B cell (primary cell): ENCODE data around the gene ARHGAP26. TPM values are rescaled to one million over a fixed set of nuclear protein-coding genes. Genes with fewer than 3 reads are reported as not detected.

ENCODE experiments used
- ATAC-seq: fragments of 200-7000 bp; cut with Tn5 transposase; one replicate; pipeline ENCODE4 v1.10.0; 2021; ENCODE audit warnings: low read depth, mild to moderate bottlenecking, moderate number of reproducible peaks, moderate library complexity
- CTCF ChIA-PET: fragments of 350-600 bp; sonication (Branson Sonifier 250); formaldehyde crosslinking; loops from one replicate; lab custom pipeline; 2021; ENCODE audit warnings: antibody characterized with exemption, inconsistent platforms; lab: Charles Lee
- POLR2A ChIA-PET: fragments of 350-600 bp; sonication (Branson Sonifier 250); formaldehyde crosslinking; loops from one replicate; lab custom pipeline; 2021; ENCODE audit warnings: antibody characterized with exemption; lab: Charles Lee
- DNase-seq: peaks from one replicate; pipeline ENCODE4 v3.0.0; 2013
- H2AFZ ChIP-seq: 2 replicates; pipeline ENCODE4 v1.6.1; 2012; ENCODE audit warnings: mild to moderate bottlenecking, low read depth, low read length; ENCODE audit not compliant: insufficient read depth, poor library complexity, severe bottlenecking
- H3K27ac ChIP-seq, 2 donors: 1 replicate in 1 of 2; 2 replicates in 1 of 2; pipeline ENCODE4 v1.5.1; 2012 to 2013; ENCODE audit warnings: low read length in 2 of 2, mild to moderate bottlenecking in 2 of 2, moderate library complexity in 1 of 2
- H3K27me3 ChIP-seq, 4 experiments: fragments of 200-600 bp in 1 of 4; sonication (generic) in 1 of 4; replicated peaks in 1 of 4; 1 replicate in 2 of 4; 2 replicates in 2 of 4; pipeline versions ENCODE4 v1.6.1 to v1.7.0; 2013 to 2016; ENCODE audit warnings: low read length in 3 of 4, mild to moderate bottlenecking in 2 of 4, mixed read lengths in 1 of 4, moderate library complexity in 1 of 4; ENCODE audit not compliant: insufficient read depth in 4 of 4, control insufficient read depth in 3 of 4; ENCODE audit errors: control extremely low read depth in 1 of 4
- H3K36me3 ChIP-seq, 2 experiments: replicated peaks in 1 of 2; 1 replicate in 1 of 2; 2 replicates in 1 of 2; pipeline versions ENCODE4 v1.6.1 to v1.7.1; 2013; ENCODE audit warnings: low read length in 1 of 2; ENCODE audit not compliant: insufficient read depth in 2 of 2, control insufficient read depth in 1 of 2; ENCODE audit errors: control extremely low read depth in 1 of 2, extremely low read depth in 1 of 2
- H3K4me1 ChIP-seq, 2 donors: fragments of 200-600 bp in 1 of 2; sonication (generic) in 1 of 2; 1 replicate in 1 of 2; 2 replicates in 1 of 2; pipeline versions ENCODE4 v1.5.1 to v1.6.1; 2013 to 2017; ENCODE audit warnings: low read length in 2 of 2; ENCODE audit not compliant: control insufficient read depth in 2 of 2, insufficient read depth in 2 of 2
- H3K4me2 ChIP-seq: replicated peaks from 2 replicates; pipeline ENCODE3; 2012; ENCODE audit warnings: mild to moderate bottlenecking, low read depth, low read length; ENCODE audit not compliant: poor library complexity, severe bottlenecking
- H3K4me3 ChIP-seq, 5 experiments: fragments of 200-600 bp in 1 of 5; sonication (generic) in 1 of 5; 1 replicate in 3 of 5; 2 replicates in 2 of 5; pipeline versions ENCODE4 v1.5.1 to v1.7.0; 2011 to 2016; ENCODE audit warnings: low read length in 4 of 5, mild to moderate bottlenecking in 4 of 5, low read depth in 2 of 5, control low read depth in 1 of 5, moderate library complexity in 1 of 5; ENCODE audit not compliant: insufficient read depth in 1 of 5; ENCODE audit errors: control extremely low read depth in 1 of 5, extremely low read depth in 1 of 5
- H3K79me2 ChIP-seq: fragments of 200-600 bp; sonication (generic); one replicate; pipeline ENCODE4 v1.6.0; 2016; ENCODE audit warnings: low read length; ENCODE audit not compliant: control insufficient read depth, insufficient read depth
- H3K9ac ChIP-seq: fragments of 200-600 bp; sonication (generic); 2 replicates; pipeline ENCODE4 v1.6.1; 2017; ENCODE audit warnings: mild to moderate bottlenecking, low read length, moderate library complexity
- H3K9me3 ChIP-seq, 3 donors: one replicate each; pipeline versions ENCODE4 v1.6.1 to v1.7.1; 2013; ENCODE audit warnings: low read length in 2 of 3; ENCODE audit not compliant: control insufficient read depth in 2 of 3, insufficient read depth in 1 of 3; ENCODE audit errors: control extremely low read depth in 1 of 3
- H4K20me1 ChIP-seq: 2 replicates; pipeline ENCODE4 v1.6.0; 2012; ENCODE audit warnings: mild to moderate bottlenecking, low read length; ENCODE audit not compliant: insufficient read depth, control insufficient read depth, poor library complexity, severe bottlenecking
- H3K27ac Mint-ChIP-seq: one replicate; pipeline ENCODE4 v1.8.0; 2021; ENCODE audit warnings: mixed read lengths
- H3K27me3 Mint-ChIP-seq: one replicate; pipeline ENCODE4 v1.8.0; 2021; ENCODE audit warnings: mixed read lengths
- H3K4me1 Mint-ChIP-seq: one replicate; pipeline ENCODE4 v1.8.0; 2021; ENCODE audit warnings: mixed read lengths
- H3K4me3 Mint-ChIP-seq: one replicate; pipeline ENCODE4 v1.8.0; 2021; ENCODE audit warnings: mixed read lengths
- H3K9me3 Mint-ChIP-seq: one replicate; pipeline ENCODE4 v1.8.0; 2022; ENCODE audit warnings: mixed read lengths; ENCODE audit not compliant: insufficient read depth
- EZH2 ChIP-seq: IDR thresholded peaks from 2 replicates; pipeline ENCODE4 v1.6.1; 2012; ENCODE audit warnings: borderline replicate concordance, low read depth, mild to moderate bottlenecking, moderate library complexity, low read length; ENCODE audit not compliant: insufficient read depth, poor library complexity, severe bottlenecking
- WGBS: methylation state at CpG from one replicate; pipeline ENCODE4 v1.1.5; 2013; ENCODE audit warnings: missing lambda C conversion rate; ENCODE audit not compliant: insufficient coverage; 5-methylcytosine and 5-hydroxymethylcytosine counted together
- intact Hi-C: fragments of 100-400 bp; cut with micrococcal nuclease; formaldehyde crosslinking; loops from one replicate; pipeline ENCODE4 v1.10.0; 2022
- polyA plus RNA-seq: library from polyadenylated mRNA; depleted of rRNA; stranded (reverse); fragments of >200 nt; gene quantifications from 2 replicates; pipeline ENCODE4 v1.2.3, GENCODE V29; 2012
- total RNA-seq, 2 donors: library from RNA; stranded (reverse); fragments of 120-200 nt in 1 of 2; gene quantifications; 1 replicate in 1 of 2; 2 replicates in 1 of 2; pipeline versions ENCODE4 v1.2.3 to v1.2.4, GENCODE V29; 2013 to 2022
- TF ChIP-seq, protein P1 (sequence below): fragments of 200-600 bp; IDR thresholded peaks from one replicate; pipeline ENCODE4 v1.8.0; 2022; ENCODE audit warnings: antibody characterized with exemption, mild to moderate bottlenecking

Gene ARHGAP26
- total and polyA plus RNA-seq, 2 donors (not counting 1 experiment from before 2014, with no cell fraction given) = 1.8 to 22.5 TPM

DNA sequence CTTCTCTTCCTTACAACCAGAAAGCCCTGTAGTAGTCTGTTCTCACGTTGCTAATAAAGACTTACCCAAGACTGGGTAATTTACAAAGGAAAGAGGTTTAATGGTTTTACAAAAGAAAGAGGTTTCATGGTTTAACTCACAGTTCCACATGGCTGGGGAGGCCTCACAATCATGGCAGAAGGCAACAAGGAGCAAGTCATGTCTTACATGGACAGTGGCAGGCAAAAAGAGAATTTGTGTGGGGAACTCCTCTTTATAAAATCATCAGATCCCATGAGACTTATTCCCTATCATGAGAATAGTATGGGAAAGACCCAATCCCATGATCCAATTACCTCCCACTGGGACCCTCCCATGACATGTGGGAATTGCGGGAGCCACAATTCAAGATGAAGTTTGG lies 468.4 kb downstream of the ARHGAP26 start:
- WGBS = 100% methylated on average over 1 of the region's 2 CpGs
- H3K4me1 Mint-ChIP-seq = no peaks in the 10 kb centered on the region
- H3K27ac Mint-ChIP-seq = no peak overlapping the region
- CTCF ChIA-PET = interaction anchor here (1.0 kb wide), 1 partner anchor 12 kb away, joined by 3 read pairs; no protein-coding TSS in a partner anchor
- H3K27me3 Mint-ChIP-seq = no peaks in the 10 kb centered on the region
- no peaks in the 10 kb centered on the region for H4K20me1 ChIP-seq
- POLR2A ChIA-PET = no interaction called here
- H3K9me3 ChIP-seq = no peaks in the 10 kb centered on the region
- intact Hi-C loops = no loop called here
- TF ChIP-seq, protein P1, sequence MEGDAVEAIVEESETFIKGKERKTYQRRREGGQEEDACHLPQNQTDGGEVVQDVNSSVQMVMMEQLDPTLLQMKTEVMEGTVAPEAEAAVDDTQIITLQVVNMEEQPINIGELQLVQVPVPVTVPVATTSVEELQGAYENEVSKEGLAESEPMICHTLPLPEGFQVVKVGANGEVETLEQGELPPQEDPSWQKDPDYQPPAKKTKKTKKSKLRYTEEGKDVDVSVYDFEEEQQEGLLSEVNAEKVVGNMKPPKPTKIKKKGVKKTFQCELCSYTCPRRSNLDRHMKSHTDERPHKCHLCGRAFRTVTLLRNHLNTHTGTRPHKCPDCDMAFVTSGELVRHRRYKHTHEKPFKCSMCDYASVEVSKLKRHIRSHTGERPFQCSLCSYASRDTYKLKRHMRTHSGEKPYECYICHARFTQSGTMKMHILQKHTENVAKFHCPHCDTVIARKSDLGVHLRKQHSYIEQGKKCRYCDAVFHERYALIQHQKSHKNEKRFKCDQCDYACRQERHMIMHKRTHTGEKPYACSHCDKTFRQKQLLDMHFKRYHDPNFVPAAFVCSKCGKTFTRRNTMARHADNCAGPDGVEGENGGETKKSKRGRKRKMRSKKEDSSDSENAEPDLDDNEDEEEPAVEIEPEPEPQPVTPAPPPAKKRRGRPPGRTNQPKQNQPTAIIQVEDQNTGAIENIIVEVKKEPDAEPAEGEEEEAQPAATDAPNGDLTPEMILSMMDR = no peak
- no peak for TF ChIP-seq EZH2
- H3K4me1 ChIP-seq = no peaks in the 10 kb centered on the region
- H2AFZ ChIP-seq = no peak overlapping the region
- H3K27me3 ChIP-seq = no peaks in the 10 kb centered on the region
- no peak overlapping the region for H3K4me3 ChIP-seq
- no peak overlapping the region for H3K9ac ChIP-seq
- no peaks in the 10 kb centered on the region for H3K79me2 ChIP-seq
- ATAC-seq = no peak
- no peaks in the 10 kb centered on the region for H3K36me3 ChIP-seq
- no peak overlapping the region for H3K4me3 Mint-ChIP-seq
- H3K9me3 Mint-ChIP-seq = no peaks in the 10 kb centered on the region
- H3K27ac ChIP-seq = no peak overlapping the region
- no peak overlapping the region for H3K4me2 ChIP-seq
- no peak for DNase-seq

DNA sequence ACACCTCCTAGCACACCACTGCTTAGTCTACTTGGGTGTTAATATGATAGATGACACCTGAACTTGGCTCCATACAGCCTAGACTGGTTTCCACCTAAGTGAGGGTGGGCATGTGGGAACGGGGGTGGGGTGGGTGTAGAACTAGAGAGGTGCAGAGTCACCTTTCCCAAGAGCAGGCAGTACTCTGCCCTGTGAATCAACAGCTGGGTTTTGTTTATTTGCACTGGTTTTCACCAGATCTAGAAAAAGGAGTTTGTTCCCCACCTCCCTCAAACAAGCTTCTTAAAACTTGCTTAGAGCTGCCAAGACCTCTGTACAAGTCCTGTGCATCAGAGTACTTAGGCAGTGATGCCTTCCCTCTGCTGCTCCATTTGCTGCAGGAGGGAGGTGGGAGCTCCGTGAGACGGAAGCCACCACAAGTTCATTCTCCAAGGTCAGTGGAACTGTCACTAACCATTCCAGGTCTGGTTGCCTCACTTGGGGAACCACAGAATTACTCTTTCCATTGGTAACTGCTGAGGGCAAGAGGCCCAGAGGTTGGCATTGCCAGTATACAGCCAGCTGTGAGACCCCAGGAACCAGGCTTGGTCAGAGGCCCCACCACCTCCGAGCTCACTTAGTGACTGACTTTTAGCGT lies 469.8 kb downstream of the ARHGAP26 start:
- CTCF ChIA-PET = no interaction called here
- no peak overlapping the region for H2AFZ ChIP-seq

More for the DNA sequence above, 469.8 kb downstream of the ARHGAP26 start:
- POLR2A ChIA-PET = no interaction called here
- Histone ChIP-seq H3K27ac (no peak overlapping the region), H3K4me3 (no peak overlapping the region), H3K79me2 (no peaks in the 10 kb centered on the region), H3K27me3 (no peaks in the 10 kb centered on the region), H3K9ac (no peak overlapping the region), H3K4me2 (no peak overlapping the region), H3K4me1 (no peaks in the 10 kb centered on the region), H3K9me3 (peaks cover 0 to 2% (median 0%) of the 10 kb centered on the region in 3 donors), H3K36me3 (no peaks in the 10 kb centered on the region), H4K20me1 (no peaks in the 10 kb centered on the region)
- intact Hi-C loops = no loop called here
- H3K27me3 Mint-ChIP-seq = no peaks in the 10 kb centered on the region
- no peak for TF ChIP-seq EZH2
- TF ChIP-seq, protein P1 = no peak
- H3K27ac Mint-ChIP-seq = no peak overlapping the region
- ATAC-seq = no peak
- DNase-seq = no peak
- H3K4me3 Mint-ChIP-seq = no peak overlapping the region
- H3K9me3 Mint-ChIP-seq = no peaks in the 10 kb centered on the region
- WGBS = 98% methylated on average over 5 of the region's 5 CpGs
- no peaks in the 10 kb centered on the region for H3K4me1 Mint-ChIP-seq
